Gastroesophageal sphincter (tissue), 4 donors: ENCODE data around the gene OTULIN. TPM values are rescaled to one million over a fixed set of nuclear protein-coding genes. Genes with fewer than 3 reads are reported as not detected.

Experiments
- ATAC-seq: fragments of 150-250 bp; one replicate; pipeline ENCODE4 v1.9.1; 2016; ENCODE audit warnings: mild to moderate bottlenecking, moderate library complexity
- H3K27ac ChIP-seq, 4 donors: fragments of 200-600 bp; sonication (generic) in 3 of 4; 1 replicate in 3 of 4; 2 replicates in 1 of 4; pipeline ENCODE4 v1.5.1; 2016 to 2019
- H3K27me3 ChIP-seq: fragments of 200-600 bp; sonication (generic); one replicate; pipeline ENCODE4 v1.5.1; 2019
- H3K36me3 ChIP-seq, 2 donors: fragments of 200-600 bp; sonication (generic); one replicate each; pipeline ENCODE4 v1.5.1; 2019; ENCODE audit warnings: control low read depth in 1 of 2
- H3K4me1 ChIP-seq, 3 donors: fragments of 200-600 bp; sonication (generic); 1 replicate in 2 of 3; 2 replicates in 1 of 3; pipeline ENCODE4 v1.5.1; 2016 to 2019; ENCODE audit warnings: control low read depth in 2 of 3
- H3K4me3 ChIP-seq, 2 donors: fragments of 200-600 bp; sonication (generic); one replicate each; pipeline ENCODE4 v1.5.1; 2019; ENCODE audit warnings: mild to moderate bottlenecking in 1 of 2, moderate library complexity in 1 of 2
- H3K9me3 ChIP-seq, 3 donors: fragments of 200-600 bp; sonication (generic); one replicate each; pipeline ENCODE4 v1.5.1; 2017 to 2019; ENCODE audit warnings: control low read depth in 2 of 3
- EP300 ChIP-seq: sonication (generic); formaldehyde crosslinking; IDR thresholded peaks from one replicate; pipeline ENCODE4 v1.6.1; 2017; ENCODE audit warnings: antibody characterized with exemption, mild to moderate bottlenecking
- POLR2A ChIP-seq, 2 donors: fragments of 450-650 bp; IDR thresholded peaks; one replicate each; pipeline ENCODE4 v1.6.1; 2017; ENCODE audit warnings: antibody characterized with exemption in 2 of 2, mild to moderate bottlenecking in 2 of 2, moderate library complexity in 1 of 2
- POLR2AphosphoS5 ChIP-seq: sonication (generic); formaldehyde crosslinking; IDR thresholded peaks from one replicate; pipeline ENCODE4 v1.6.1; 2017; ENCODE audit warnings: antibody characterized with exemption
- WGBS, 2 donors: methylation state at CpG; one replicate each; pipeline ENCODE4 v1.1.5; 2018; ENCODE audit warnings: low coverage in 1 of 2; 5-methylcytosine and 5-hydroxymethylcytosine counted together
- total RNA-seq, 4 donors: library from RNA; depleted of rRNA; stranded (reverse); fragments of >200 nt; gene quantifications; one replicate each; pipeline ENCODE4 v1.1.0, GENCODE V29; 2016
- TF ChIP-seq, protein P1 (sequence below), 4 experiments: fragments of 200-600 bp in 2 of 4; fragments of 450-650 bp in 2 of 4; sonication (generic) in 1 of 4; IDR thresholded peaks; one replicate each; pipeline ENCODE4 v1.5.1; 2017 to 2019; ENCODE audit warnings: antibody characterized with exemption in 4 of 4, mild to moderate bottlenecking in 2 of 4, moderate library complexity in 2 of 4

Gene OTULIN
- total RNA-seq, 4 donors from 2014 or later: 19.5 to 27.1 (median 23.6) TPM

DNA sequence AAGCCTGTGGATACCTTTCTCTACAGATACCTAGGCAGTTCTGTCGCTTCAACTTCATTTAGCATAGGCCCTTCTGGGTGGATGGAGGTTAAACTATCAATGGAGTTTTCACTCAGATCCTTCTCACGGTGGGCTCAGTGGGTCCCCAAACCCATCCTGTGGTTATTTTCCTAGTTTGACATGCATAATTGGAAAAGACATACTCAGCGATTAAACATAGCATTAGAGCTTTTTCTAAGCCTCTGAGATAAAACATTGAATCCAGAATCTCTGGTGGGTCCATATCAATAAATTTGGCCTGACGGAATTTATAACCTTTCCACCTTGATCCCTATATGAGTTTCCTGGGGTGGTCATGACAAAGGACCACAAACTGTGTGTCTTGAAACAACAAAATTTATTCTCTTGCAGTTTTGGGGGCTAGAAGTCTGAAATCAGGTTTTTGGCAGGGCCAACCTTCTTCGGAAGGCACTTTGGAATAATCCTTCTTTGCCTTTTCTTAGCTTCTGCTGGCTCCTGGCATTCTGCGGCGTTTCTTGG, 1.7 kb upstream of the OTULIN start:
- TF ChIP-seq, protein P1, sequence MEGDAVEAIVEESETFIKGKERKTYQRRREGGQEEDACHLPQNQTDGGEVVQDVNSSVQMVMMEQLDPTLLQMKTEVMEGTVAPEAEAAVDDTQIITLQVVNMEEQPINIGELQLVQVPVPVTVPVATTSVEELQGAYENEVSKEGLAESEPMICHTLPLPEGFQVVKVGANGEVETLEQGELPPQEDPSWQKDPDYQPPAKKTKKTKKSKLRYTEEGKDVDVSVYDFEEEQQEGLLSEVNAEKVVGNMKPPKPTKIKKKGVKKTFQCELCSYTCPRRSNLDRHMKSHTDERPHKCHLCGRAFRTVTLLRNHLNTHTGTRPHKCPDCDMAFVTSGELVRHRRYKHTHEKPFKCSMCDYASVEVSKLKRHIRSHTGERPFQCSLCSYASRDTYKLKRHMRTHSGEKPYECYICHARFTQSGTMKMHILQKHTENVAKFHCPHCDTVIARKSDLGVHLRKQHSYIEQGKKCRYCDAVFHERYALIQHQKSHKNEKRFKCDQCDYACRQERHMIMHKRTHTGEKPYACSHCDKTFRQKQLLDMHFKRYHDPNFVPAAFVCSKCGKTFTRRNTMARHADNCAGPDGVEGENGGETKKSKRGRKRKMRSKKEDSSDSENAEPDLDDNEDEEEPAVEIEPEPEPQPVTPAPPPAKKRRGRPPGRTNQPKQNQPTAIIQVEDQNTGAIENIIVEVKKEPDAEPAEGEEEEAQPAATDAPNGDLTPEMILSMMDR (IDR thresholded peaks at IDR 0.05): no peak
- TF ChIP-seq POLR2AphosphoS5: no peak
- no peak for TF ChIP-seq POLR2A (IDR thresholded peaks at IDR 0.05)
- no peak for TF ChIP-seq EP300
- ATAC-seq: no peak
- H3K27me3 ChIP-seq: no peaks in the 10 kb centered on the region
- 97% methylated on average over 6 to 7 of the region's 7 CpGs for WGBS, 2 donors
- peak overlapping the region in 3 of 4 donors; percentile 94 to 97 (median 95) for H3K27ac ChIP-seq
- H3K9me3 ChIP-seq: no peaks in the 10 kb centered on the region
- H3K36me3 ChIP-seq: no peaks in the 10 kb centered on the region
- peaks cover 6 to 38% (median 26%) of the 10 kb centered on the region in 3 donors for H3K4me1 ChIP-seq
- H3K4me3 ChIP-seq: no peak overlapping the region

DNA sequence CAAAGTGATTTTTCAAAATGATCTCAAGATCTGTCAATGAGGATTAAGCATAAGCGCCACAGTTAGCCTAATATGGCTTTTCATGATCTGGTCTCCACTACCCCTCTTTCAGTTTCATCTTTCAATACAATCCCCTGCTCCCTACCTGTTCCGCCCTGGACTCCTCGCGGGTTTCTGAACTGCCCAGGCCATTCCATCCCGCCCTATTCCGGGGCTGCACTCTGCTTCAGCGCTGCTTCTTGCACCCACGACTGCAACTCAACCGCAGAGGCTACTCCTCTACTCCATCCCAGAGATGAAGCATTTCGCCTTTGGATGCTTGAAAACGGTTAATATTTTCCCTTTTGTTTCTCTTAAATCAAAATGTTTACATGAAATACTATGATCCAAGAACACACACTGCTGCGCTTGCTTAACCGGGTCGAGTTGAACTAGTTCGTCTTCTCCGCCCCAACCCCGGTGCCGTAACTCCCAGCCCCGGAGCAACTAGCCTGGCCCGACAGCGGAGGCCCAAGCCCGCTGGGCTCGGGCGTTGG, 716 bp upstream of the OTULIN start:
- ATAC-seq: peak; percentile 28
- WGBS, 2 donors: 1 to 3% methylated on average over 6 to 16 of the region's 24 CpGs
- TF ChIP-seq, protein P1 (IDR thresholded peaks at IDR 0.05): no peak
- TF ChIP-seq EP300: no peak
- TF ChIP-seq POLR2AphosphoS5: no peak
- TF ChIP-seq POLR2A (IDR thresholded peaks at IDR 0.05): no peak

DNA sequence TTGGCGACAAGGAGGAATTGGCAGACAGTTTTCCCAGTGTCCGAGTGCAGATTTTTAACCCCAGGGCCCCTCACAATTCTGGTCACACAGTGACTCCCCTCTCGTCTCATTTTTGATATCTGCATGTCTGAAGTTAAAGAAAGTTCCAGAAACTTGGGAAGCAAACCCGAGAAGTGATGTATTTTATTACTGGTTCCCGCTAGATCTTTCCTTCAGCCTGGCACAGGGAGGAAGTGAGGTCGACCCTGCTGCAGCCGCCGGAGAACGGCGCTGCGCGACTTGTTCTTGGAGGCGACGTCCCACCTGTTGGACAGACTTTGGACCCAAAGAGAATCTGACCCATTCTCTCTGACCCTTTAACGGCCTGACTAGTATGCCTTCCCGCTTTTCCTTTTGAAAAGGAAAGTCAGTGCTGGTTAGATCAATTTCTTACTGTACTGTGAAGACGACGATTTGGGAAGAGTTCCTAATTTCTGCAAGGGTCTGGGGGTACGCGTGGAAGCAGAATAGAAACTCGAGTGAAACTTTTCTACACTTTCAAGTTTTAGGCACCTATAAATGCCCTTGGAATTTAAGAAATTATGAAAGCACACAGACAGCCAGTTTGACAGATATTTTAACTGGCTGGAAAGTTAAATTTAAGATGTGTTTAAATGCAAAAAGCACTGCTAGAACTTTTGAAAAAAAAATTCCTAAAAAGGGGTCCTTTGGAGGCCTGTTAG, 744 bp downstream of the OTULIN start:
- Histone ChIP-seq H3K9me3 (no peaks in the 10 kb centered on the region), H3K27me3 (no peaks in the 10 kb centered on the region), H3K4me1 (peaks cover 6 to 59% (median 26%) of the 10 kb centered on the region in 3 donors), H3K27ac (peak overlapping the region; percentile 80 to 97 (median 94)), H3K36me3 (peaks cover 0 to 5% of the 10 kb centered on the region in 2 donors), H3K4me3 (peak overlapping the region; percentile 68 to 82)
- no peak for ATAC-seq
- no peak for TF ChIP-seq POLR2A (IDR thresholded peaks at IDR 0.05)
- TF ChIP-seq, protein P1 (IDR thresholded peaks at IDR 0.05): peak in 1 of 4 experiments; percentile 24
- 2 to 3% methylated on average over 7 to 18 of the region's 21 CpGs for WGBS, 2 donors

More for the DNA sequence above, 716 bp upstream of the OTULIN start:
- H3K4me3 ChIP-seq: peak overlapping the region; percentile 68 to 82
- peaks cover 0 to 5% of the 10 kb centered on the region in 2 donors for H3K36me3 ChIP-seq
- no peaks in the 10 kb centered on the region for H3K27me3 ChIP-seq
- H3K27ac ChIP-seq: peak overlapping the region; percentile 80 to 97 (median 94)
- no peaks in the 10 kb centered on the region for H3K9me3 ChIP-seq
- peaks cover 6 to 45% (median 26%) of the 10 kb centered on the region in 3 donors for H3K4me1 ChIP-seq

DNA sequence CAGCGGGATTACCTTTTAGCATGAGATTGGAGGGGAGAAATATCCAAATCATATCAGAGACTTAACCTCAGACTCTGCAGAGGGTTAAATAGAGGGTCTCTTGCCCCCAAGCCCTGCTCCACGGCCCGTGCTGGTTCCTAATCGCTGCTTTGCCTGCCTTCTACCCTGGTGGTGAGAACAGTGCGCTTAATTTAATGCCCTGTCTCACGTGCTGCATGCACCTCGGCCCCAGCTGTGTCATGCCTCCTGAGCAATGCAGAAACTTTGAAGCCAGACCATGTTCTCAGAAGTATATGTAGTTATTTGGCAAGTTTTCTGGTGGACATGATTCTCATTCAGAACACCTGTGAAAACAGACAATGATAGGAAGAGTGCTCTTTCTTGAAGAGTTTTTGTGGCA, 1.4 kb downstream of the OTULIN start:
- no peaks in the 10 kb centered on the region for H3K27me3 ChIP-seq
- peaks cover 0 to 5% of the 10 kb centered on the region in 2 donors for H3K36me3 ChIP-seq
- no peak for ATAC-seq
- H3K27ac ChIP-seq: no peak overlapping the region
- WGBS, 2 donors: 15 to 35% methylated on average over 3 to 7 of the region's 7 CpGs
- H3K4me3 ChIP-seq: peak overlapping the region; percentile 68 to 82
- H3K4me1 ChIP-seq: peaks cover 8 to 63% (median 26%) of the 10 kb centered on the region in 3 donors
- no peaks in the 10 kb centered on the region for H3K9me3 ChIP-seq
- TF ChIP-seq, protein P1 (IDR thresholded peaks at IDR 0.05): no peak
- TF ChIP-seq EP300 (no peak), POLR2A (IDR thresholded peaks at IDR 0.05) (no peak), POLR2AphosphoS5 (no peak)
